Smooth muscle cell of the brain vasculature (primary cell): Measurements from ENCODE around the gene FOXK2.
"Not testable (repeated sequence)": the region's sequence is repeated elsewhere in the genome, so short reads cannot be mapped to it uniquely, and the experiment has no call there.

Experiments used
- DNase-seq: peaks from one replicate; pipeline ENCODE4 v3.0.0-alpha.2; 2012; ENCODE audit warnings: low read depth, low spot score

FOXK2 gene

GRCh38 chr17:82563745-82564144, 44.2 kb downstream of the FOXK2 start:
- not testable (repeated sequence) for DNase-seq

DNA sequence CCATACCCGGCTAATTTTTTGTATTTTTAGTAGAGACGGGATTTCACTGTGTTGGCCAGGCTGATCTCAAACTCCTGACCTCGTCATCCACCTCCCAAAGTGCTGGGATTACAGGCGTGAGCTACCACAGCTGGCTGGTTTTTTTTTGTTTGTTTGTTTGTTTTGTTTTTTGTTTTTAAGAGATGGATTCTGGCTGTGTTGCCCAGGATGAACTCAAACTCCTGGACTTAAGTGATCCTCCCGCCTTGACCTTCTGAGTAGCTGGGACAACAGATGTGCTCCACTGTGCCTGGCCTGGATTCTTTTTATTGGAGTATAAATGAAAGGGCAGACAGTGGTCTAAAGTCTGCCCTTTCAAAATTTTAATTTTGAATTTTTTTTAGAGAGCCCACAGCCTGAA, 44.7 kb downstream of the FOXK2 start:
- DNase-seq, result no peak

- no peak for DNase-seq
Observed at GRCh38 chr17:82565551-82565950, 46.0 kb downstream of the FOXK2 start.

- no peak for DNase-seq
Observed at GRCh38 chr17:82566129-82566960, 46.8 kb downstream of the FOXK2 start.

DNA sequence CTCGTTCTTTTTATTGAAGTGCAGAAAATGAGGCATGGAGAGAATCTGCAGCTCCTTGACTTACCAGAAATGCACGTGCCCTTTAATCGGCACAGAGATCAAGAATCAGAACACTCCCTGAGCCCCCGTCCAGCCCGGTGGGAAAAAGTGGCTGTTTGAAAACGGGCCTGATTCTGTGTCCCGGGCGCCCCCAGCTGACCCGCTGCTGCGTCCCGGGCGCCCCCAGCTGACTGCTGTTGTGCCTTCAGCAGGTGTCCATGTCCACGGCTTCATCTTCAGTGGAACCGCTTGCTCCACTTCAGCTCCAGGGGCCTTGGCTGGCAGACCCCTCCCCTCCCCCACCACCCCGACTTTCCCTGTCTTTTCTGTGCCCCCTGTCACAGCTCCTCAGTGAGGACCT, 47.8 kb downstream of the FOXK2 start:
- DNase-seq, result no peak

- no peak for DNase-seq
Observed at GRCh38 chr17:82568997-82569393, 49.5 kb downstream of the FOXK2 start.

- DNase-seq, result no peak
Observed at GRCh38 chr17:82569621-82570020, 50.1 kb downstream of the FOXK2 start.

GRCh38 chr17:82570277-82570676, 50.7 kb downstream of the FOXK2 start:
- DNase-seq, result no peak

- no peak for DNase-seq
Observed at GRCh38 chr17:82571855-82572254, 52.3 kb downstream of the FOXK2 start.

DNA sequence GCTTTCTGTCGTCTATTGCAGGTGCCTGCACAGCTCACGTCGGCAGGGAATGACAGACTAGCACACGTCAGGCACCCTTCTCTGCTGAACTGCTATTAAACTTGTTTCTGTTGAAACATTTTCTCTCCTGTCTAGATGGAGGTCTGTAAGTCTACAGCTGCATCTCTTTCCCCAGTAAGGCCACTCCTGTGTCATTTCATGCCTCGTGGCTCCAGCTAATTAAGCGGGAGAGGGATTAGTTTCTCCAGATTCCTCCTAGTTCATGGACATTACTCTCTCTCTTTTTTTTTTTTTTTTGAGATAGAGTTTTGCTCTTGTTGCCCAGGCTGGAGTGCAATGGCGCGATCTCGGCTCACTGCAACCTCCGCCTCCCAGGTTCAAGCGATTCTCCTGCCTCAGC, 54.5 kb downstream of the FOXK2 start:
- no peak for DNase-seq

DNA sequence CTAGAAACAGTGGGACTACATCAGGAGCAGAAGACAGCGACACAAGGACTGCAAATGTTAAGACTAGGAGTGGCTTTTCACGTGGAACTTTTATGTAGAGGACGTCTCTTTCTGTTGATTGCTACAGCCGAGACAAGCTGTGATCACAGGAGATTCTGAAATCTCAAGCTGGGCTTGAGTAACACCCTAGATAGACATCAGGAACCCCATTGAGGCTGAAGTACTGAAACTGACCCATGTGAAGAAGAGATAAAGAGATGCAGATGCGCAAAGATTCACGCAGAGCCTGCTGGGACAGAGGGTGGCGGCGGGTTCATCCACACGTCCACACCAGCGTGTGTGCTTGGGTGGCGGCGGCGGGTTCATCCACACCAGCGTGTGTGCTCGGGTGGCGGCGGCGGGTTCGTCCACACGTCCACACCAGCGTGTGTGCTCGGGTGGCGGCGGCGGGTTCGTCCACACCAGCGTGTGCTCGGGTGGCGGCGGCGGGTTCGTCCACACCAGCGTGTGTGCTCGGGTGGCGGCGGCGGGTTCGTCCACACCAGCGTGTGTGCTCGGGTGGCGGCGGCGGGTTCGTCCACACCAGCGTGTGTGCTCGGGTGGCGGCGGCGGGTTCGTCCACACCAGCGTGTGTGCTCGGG, 56.2 kb downstream of the FOXK2 start:
- DNase-seq, result not testable (repeated sequence)

- no peak for DNase-seq
Observed at GRCh38 chr17:82577300-82577699, 57.8 kb downstream of the FOXK2 start.

DNA sequence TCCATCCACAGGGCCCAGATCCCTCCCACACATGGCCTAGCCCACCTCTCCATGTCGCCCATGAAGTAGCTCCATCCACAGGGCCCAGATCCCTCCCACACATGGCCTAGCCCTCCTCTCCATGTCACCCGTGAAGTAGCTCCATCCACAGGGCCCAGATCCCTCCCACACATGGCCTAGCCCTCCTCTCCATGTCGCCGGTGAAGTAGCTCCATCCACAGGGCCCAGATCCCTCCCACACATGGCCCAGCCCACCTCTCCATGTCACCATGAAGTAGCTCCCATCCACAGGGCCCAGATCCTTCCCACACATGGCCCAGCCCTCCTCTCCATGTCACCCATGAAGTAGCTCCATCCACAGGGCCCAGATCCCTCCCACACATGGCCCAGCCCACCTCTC, 60.4 kb downstream of the FOXK2 start:
- not testable (repeated sequence) for DNase-seq

GRCh38 chr17:82582213-82582612, 62.7 kb downstream of the FOXK2 start:
- no peak for DNase-seq

DNA sequence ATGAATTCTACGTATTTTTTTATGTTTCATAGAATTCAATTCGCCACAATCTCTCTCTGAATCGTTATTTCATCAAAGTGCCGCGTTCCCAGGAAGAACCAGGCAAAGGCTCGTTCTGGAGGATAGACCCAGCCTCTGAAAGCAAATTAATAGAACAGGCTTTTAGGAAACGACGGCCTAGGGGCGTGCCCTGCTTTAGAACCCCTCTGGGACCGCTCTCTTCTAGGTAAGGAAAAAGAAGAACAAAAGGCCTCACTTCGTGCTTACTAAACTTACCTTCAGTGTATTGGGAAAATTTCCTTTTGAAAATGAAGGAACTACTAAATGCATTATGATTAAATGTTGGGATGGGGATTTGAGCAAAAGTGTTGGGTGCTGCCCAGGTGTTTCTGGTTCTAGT, 63.2 kb downstream of the FOXK2 start:
- DNase-seq, result no peak

DNA sequence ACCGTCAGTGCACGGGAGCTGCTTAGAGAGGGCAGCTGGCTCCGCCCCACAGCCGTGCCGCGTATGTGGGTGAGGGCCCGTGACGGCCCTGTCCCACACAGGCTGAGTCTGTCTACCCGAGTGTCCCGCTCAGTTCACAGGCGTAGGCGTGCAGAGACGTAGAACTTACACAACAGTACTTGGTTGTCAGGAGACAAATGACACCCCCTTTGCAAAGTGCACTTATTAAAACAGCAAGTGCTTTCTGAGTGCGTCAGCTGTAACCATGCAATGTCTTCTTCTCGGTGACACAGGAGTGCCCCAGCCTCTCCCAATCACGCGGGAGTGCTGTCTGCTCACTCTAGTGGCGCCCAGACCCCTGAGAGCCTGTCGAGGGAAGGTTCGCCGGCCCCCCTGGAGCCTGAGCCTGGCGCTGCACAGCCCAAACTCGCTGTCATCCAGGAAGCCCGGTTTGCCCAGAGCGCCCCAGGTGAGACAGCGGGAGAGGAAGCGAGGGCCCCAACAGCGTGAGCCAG, 64.2 kb downstream of the FOXK2 start:
- no peak for DNase-seq

- not testable (repeated sequence) for DNase-seq
Observed at GRCh38 chr17:82585935-82586575, 66.5 kb downstream of the FOXK2 start.

- DNase-seq, result no peak
Observed at GRCh38 chr17:82586576-82587233, 67.2 kb downstream of the FOXK2 start.

GRCh38 chr17:82587234-82588086, 67.9 kb downstream of the FOXK2 start:
- no peak for DNase-seq

DNA sequence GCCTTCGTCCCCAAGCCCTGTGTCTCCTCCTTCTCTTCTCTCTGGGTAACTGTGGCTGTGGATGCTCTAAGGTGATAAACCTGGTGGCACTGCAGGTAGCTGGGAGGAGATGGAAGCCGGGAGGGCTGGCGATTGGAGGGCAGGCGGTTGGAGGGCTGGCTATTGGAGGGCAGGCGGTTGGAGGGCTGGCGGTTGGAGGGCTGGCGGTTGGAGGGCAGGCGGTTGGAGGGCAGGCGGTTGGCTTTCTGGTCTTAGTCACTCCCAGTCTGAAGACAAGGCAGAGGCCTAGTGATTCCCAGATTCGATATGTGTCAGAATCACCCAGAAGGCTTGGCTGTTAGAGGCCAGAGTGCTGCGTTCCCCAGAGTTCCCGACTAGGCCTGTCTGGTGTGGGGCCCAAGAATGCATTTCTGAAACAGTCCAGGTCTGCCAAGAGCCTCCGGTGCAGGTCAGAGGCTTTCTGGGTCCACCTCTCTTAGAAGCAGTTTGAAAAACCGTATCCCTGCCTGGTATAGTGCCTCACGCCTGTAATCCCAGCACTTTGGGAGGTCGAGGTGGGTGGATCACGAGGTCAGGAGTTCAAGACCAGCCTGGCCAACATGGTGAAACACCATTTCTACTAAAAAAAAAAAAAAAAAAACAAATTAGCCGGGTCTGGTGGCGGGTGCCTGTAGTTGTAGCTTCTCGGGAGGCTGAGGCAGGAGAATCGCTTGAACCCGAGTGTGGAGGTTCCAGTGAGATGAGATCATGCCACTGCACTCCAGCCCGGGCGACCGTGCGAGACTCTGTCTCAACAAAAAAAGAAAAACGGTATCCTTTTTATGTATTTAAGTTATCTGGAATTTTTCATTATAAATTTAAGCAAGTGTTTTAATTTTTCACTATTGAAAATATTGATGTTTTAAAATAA, 69.0 kb downstream of the FOXK2 start:
- no peak for DNase-seq
